HS-27A (cell line): Measurements from ENCODE around the gene IFNG.
"Not testable (repeated sequence)": the region's sequence is repeated elsewhere in the genome, so short reads cannot be mapped to it uniquely, and the experiment has no call there.

Experiments used
- DNase-seq: peaks from one replicate; pipeline ENCODE4 v3.0.0-alpha.2; 2012; ENCODE audit warnings: low read depth, missing footprints

Gene IFNG

GRCh38 chr12:68159681-68160304 lies at the start of gene IFNG:
Gene IFNG (minus strand): TSS chr12:68159740. CDS start chr12:68159615, 125 bp downstream.
- no peak for DNase-seq

- not testable (repeated sequence) for DNase-seq
Measured at GRCh38 chr12:68209048-68209728, 49.6 kb upstream of the IFNG start.

- DNase-seq, result no peak
Measured at GRCh38 chr12:68207276-68207675, 47.7 kb upstream of the IFNG start.

- no peak for DNase-seq
Measured at GRCh38 chr12:68206446-68206845, 46.9 kb upstream of the IFNG start.

GRCh38 chr12:68203460-68203875 lies 43.9 kb upstream of the IFNG start:
- no peak for DNase-seq

- DNase-seq, result no peak
Measured at GRCh38 chr12:68200854-68201253, 41.3 kb upstream of the IFNG start.

GRCh38 chr12:68199127-68199526 lies 39.6 kb upstream of the IFNG start:
- DNase-seq, result no peak

- no peak for DNase-seq
Measured at GRCh38 chr12:68198507-68199086, 39.1 kb upstream of the IFNG start.

GRCh38 chr12:68190301-68190700 lies 30.8 kb upstream of the IFNG start:
- DNase-seq, result no peak

- DNase-seq, result peak; percentile 34
Measured at GRCh38 chr12:68189821-68190242, 30.3 kb upstream of the IFNG start.

- DNase-seq, result no peak
Measured at GRCh38 chr12:68185598-68185997, 26.1 kb upstream of the IFNG start.

- DNase-seq, result no peak
Measured at GRCh38 chr12:68180792-68181744, 21.5 kb upstream of the IFNG start.

- DNase-seq, result no peak
Measured at GRCh38 chr12:68178774-68179439, 19.4 kb upstream of the IFNG start.

GRCh38 chr12:68178184-68178583 lies 18.6 kb upstream of the IFNG start:
- no peak for DNase-seq

GRCh38 chr12:68177562-68177961 lies 18.0 kb upstream of the IFNG start:
- no peak for DNase-seq

- no peak for DNase-seq
Measured at GRCh38 chr12:68176257-68176656, 16.7 kb upstream of the IFNG start.

GRCh38 chr12:68175557-68176061 lies 16.1 kb upstream of the IFNG start:
- no peak for DNase-seq

GRCh38 chr12:68174761-68175160 lies 15.2 kb upstream of the IFNG start:
- not testable (repeated sequence) for DNase-seq

- DNase-seq, result no peak
Measured at GRCh38 chr12:68173792-68174191, 14.3 kb upstream of the IFNG start.

GRCh38 chr12:68170726-68171125 lies 11.2 kb upstream of the IFNG start:
- DNase-seq, result no peak

- DNase-seq, result no peak
Measured at GRCh38 chr12:68169213-68169889, 9.8 kb upstream of the IFNG start.
